Measurements from ENCODE around the gene SEMA4G.

SEMA4G gene

GRCh38 chr10:100988166-100988565 is 18.9 kb downstream of the SEMA4G start:
- no peak for DNase-seq

DNA sequence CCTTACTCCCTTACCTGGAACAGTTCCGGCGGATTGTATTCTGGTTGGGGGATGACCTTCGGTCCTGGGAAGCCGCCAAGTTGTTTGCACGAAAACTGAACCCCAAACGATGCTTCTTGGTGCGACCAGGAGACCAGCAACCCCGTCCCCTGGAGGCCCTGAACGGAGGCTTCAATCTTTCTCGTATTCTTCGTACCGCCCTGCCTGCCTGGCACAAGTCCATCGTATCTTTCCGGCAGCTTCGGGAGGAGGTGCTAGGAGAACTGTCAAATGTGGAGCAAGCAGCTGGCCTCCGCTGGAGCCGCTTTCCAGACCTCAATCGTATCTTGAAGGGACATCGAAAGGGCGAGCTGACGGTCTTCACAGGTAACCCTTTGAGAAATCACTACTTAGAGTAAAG is 19.8 kb downstream of the SEMA4G start:
- DNase-seq: no peak

DNA sequence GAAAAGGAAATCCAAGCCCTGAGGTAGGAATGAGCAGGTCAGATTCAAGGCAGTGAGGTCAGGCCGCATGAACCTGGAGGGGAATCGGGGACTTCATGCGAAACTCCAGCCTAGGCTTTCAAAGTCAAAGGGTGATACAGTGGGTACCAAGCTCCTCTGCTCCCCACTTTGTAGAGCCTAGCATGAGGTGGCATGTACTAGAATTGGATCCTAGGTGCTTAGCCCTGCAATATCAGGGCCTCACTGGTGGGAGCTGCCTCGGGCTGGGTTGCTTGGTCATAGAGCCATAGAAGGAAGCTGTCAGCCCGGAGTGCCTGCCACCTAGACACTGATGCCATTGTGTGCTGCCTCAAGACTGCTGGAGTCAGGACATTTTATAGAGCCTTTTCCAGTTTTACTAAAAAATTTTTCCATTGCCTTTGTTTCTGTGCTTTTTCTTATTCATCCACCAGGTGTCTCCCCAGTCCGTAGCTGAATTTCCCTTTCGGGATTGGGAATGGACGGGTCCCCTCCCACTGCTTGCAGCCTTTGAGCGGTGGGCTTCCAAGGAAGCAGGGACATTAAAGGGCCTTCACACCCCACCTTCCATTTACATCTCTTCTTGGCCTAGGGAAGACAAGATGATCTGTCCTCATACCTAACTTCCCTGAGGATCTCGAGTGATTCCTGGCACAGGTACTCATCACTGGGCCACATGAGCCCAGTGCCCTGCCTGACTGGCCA is 24.8 kb downstream of the SEMA4G start:
- DNase-seq: peak in 8 of 14 donors; percentile 16 to 72 (median 41)

DNA sequence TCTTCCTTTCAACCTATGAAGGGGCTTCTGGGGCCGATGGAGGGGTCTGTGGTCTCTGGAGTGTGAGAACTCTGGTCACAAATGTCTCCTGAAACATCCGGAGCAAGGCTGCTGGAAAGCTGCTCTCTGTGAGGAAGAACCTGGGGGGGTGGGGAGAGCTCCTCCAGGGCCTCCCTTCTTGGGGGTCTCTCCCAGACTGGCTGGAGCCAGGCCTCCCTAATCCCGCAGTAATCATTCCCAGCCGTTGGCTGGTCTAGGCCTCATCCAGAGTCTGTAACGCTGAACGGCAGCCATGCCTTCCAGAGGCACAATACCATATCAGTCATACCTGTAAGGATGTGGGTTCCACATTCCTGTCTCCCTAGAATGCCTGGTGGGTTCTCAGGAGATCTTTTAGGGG is 25.9 kb downstream of the SEMA4G start:
- no peak for DNase-seq

GRCh38 chr10:100996678-100997359 is 27.5 kb downstream of the SEMA4G start:
- peak in 7 of 14 donors; percentile 34 to 67 (median 51) for DNase-seq

DNA sequence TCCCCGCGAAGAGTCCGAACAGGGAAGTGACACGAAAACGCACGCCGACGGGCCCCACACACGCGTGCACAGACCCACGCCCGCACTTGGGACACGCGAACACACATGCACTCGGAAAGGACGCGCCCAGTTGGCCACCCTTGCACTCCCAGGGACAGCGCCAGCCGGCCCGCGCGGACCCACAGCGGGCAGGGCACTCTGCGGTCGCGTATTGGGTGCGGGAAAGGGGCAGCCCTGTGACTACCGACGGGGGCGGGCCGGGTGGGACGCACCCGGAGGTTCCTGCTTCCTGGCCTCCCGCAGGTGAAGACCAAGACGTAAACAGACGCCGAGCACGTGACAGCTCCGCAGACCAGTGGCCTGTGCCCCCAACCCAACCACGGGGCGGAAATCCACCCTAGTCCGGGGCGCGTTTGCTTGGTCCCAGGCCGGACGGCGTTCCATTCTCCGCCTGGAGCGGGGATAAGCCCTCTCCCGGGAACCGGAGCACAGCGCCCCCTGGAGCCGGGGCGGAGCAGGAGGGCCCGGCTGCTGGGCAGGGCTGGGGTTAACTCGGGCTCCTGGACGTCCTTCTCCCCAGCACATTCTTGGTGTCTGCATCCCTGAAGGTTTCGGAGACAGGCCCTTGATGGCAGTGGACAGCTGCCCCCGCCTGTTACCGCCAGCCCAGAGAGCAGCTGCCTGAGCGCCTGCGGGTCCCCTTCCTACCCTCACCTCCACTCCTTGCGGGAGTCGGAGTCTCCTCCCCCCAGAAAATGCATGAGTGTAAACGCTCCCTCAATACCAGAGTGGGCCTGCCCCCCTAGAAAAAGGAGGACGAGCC is 28.3 kb downstream of the SEMA4G start:
- peak in 11 of 14 donors; percentile 65 to 91 (median 81) for DNase-seq

DNA sequence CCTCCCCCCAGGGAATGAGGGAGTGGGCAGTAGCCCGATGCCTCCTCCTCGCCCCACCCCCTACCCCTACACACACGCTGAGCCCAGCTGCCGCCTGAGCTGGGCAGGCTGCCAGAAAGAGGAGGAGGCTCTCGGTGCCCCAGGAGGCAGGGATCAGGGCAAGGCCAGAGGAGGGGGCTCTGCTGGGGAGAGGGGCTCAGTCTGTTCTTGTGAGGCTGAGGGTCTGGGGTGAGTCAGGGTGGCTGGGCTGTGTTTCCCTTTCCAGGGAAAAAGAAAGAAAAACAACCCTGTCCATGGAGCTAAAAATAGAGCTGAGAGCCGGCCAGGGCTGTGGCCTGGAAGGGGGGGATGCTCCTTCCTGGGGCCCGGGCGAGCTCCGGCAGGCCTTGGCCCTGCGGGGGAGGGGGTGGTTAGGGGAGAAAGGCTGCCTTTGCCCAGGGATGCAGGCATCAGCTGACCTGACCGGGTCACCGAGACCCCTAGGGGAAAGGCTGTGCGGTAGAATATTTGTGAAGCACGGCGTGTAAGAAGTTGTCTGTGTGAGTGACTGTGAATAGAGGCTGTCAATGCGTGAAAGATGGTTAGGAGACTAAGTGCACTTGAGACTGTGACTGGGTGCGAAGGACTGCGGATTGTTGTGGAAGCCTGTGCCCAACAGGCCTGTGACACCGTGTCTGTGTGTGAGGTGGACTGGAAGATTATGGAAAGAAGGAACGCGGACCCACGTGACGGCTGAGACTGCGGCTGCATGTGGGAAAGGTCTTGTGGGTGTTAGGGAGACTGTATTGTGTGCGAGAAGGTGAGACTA is 29.1 kb downstream of the SEMA4G start:
- peak; percentile 56 to 96 (median 88) for DNase-seq

DNA sequence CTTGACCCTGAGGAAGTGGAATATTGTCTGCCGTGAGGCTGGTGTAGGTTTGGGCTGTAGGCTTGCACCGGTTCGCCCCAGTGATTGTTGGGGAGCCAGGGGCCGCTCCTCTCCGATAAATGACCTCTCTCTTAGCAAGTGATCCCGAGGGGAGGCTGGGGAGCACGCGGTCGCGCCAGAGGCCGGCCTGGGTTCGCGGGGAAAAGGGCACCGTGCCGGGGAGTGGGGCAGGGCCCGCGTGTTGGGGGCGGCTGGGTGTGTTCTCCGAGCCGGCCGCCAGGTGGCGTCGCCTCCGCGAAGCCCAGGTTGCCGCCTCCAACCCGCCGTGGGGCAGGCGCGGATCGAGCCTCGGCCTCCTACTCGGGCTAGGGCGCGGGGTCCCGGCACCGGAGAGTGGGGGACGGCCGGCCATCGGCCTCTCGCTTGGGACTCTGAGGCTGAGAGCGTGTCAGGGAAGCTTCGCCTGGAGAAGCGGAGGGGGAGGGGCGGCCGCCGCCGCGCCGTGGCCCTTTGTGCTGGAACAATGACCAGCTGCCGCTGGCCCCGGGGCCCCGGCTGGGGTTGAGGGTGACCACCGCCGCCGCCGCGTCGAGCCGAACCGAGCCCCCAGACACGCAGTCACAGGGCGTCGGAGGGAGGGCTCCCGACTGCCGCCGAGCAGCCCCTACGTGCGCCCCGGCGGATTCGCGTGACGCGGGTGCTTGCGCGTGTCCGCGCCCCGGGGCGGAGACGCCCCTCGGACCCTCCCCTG is 29.9 kb downstream of the SEMA4G start:
- peak; percentile 19 to 94 (median 81) for DNase-seq

- DNase-seq: peak in 1 of 14 donors; percentile 63
These were observed 30.4 kb downstream of the SEMA4G start, which contains the start of gene LZTS2 for GRCh38 chr10:100999742-101000126. Gene LZTS2 (plus strand): TSS chr10:100999808. CDS start chr10:101002539, 2,731 bp downstream.

DNA sequence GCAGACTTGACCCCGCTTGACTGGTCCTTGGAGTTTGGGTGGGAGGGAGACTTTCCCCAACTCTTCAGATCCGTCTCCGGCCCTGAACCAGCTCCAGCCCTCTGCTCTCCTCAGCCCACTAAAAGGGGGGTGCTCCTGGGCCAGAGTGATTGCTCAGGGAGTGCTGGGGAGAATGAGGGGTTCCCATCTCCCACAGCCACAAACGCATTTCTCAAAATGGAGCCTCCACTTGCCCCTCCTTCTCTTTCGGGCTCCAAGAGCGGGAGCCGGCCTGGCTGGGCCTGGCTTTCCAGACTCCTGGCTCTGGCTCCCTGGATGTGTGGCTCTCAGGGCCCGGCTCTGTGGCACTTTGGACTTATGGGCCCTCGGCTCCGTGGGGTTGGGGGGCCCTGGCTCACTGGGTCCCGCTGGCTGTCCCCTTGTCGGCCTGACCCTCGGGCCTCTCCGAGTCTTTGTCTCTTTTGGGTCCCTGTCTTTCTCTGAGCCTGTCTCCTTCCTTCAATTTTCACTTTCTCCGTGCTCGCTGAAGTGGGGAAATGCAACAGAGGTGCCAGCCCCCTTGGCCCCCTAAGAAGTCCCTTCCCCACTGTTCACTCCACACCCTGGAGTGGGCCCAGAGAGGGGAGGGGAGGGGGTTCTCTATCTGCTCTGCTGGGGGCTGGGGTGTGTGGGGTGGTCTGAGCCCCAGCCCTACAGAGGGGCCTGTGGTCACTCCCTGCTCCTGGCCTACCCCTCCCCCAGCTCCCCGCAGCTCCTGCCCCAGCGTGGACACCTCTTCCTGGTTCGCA is 31.0 kb downstream of the SEMA4G start:
- peak in 10 of 14 donors; percentile 34 to 79 (median 55) for DNase-seq

DNA sequence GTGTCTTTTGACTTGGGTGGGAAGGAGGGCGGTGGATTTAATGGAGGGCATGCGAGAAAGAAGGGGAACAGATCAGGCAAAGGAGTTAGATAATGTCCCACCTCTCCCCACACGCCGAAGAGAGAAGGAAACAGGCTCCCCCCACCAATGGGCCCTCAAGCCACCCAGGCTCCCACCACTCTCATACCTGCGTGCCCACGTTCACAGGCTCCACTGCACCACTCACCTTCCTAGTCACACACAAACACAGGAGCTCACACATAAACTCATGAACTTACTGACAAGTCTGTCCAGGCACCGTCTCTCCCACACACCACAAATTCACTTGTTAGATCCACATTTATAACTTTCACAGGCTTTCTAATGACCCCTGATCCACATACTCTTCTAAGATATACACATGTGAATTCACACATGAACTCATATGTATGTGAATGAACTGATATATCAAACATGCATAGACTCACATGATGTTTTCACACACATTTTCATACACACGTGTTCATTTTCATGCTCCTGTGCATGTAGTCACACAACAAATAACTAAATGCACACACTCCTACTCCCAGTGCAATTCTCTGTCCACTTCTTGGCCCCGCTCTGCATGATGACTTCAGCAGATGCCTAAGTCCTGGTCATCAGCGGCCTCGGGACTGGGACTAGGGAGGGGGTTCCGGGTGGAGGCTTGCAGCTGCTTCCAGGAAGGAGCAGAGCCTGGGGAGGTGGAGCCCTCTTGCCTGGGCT is 31.8 kb downstream of the SEMA4G start:
- DNase-seq: peak in 12 of 14 donors; percentile 7 to 93 (median 68)

DNA sequence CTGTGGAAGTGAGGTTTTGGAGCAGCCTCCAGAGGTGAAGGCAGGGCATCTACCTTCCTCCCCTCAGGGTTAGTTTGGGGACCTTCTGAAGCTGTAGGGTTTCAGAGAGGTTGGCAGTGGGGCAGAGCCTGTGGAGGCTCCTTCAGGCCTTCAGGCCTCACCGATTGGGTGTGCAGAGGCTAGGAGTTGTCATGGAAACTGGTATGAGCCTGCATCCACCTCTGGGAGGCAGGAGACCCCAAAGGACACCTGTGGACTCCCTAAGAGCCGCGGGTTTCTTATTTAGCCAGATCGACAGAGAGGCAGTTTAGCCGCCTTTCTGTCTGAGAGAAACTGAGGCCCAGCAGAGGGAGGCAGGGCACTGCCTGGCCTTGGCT is 32.3 kb downstream of the SEMA4G start:
- DNase-seq: peak in 1 of 14 donors; percentile 9

DNA sequence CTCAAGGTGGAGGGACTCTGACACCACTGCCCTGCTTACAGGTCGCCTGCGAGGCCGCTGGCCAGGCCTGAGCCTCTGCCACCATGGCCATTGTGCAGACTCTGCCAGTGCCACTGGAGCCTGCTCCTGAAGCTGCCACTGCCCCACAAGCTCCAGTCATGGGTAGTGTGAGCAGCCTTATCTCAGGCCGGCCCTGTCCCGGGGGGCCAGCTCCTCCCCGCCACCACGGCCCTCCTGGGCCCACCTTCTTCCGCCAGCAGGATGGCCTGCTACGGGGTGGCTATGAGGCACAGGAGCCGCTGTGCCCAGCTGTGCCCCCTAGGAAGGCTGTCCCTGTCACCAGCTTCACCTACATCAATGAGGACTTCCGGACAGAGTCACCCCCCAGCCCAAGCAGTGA is 33.2 kb downstream of the SEMA4G start:
- DNase-seq: no peak

DNA sequence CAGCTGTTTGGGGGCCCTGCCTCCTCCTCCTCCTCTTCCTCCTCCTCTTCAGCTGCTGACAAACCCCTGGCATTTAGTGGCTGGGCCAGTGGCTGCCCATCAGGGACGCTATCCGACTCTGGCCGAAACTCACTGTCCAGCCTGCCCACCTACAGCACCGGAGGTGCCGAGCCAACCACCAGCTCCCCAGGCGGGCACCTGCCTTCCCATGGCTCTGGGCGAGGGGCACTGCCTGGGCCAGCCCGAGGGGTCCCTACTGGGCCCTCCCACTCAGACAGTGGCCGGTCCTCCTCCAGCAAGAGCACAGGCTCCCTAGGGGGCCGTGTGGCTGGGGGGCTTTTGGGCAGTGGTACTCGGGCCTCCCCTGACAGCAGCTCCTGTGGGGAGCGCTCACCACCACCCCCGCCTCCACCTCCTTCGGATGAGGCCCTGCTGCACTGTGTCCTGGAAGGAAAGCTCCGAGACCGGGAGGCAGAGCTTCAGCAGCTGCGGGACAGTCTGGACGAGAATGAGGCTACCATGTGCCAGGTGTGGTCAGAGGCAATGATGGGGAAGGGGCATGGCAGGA is 34.4 kb downstream of the SEMA4G start:
- DNase-seq: no peak

DNA sequence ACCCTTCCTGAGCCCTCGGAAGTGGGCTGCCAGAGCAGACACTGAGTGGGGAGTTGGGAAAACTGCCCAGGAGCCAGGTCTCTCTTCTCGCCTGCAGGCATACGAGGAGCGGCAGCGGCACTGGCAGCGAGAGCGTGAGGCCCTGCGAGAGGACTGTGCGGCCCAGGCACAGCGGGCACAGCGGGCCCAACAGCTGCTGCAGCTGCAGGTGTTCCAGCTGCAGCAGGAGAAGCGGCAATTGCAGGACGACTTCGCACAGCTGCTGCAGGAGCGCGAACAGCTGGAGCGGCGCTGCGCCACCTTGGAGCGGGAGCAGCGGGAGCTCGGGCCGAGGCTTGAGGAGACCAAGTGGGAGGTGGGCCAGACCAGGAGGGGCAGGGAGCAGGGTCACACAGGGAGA is 36.1 kb downstream of the SEMA4G start:
- no peak for DNase-seq

DNA sequence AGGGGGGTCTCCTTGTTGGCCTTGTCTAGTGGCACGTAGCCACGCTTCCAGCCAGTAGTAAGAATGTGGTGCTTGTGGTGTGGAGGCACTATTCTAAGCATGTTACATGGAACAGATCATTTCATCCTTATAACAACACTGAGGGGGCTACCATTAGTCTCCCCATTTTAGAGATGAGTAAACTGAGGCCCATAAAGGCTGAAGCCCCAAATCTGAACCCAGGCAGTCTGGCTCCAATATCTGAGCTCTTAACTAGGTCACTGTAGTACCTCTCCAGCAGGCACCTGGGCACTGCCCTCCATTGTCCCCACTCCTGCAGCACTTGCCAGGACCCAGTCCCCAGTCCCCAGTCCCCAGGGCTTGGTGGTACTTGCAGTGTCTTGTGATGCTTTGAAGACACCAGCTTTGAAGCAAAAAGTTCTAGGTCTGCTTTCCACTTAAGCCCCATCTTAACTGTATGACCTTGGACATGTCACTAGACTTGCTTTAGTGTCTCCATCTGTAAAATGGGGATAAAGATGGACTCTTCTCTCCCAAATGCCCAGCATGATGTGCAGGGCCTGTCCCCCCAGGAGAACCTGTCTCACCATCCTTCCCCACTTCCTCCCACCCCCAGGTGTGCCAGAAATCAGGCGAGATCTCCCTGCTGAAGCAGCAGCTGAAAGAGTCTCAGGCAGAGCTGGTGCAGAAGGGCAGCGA is 36.7 kb downstream of the SEMA4G start:
- DNase-seq: no peak

DNA sequence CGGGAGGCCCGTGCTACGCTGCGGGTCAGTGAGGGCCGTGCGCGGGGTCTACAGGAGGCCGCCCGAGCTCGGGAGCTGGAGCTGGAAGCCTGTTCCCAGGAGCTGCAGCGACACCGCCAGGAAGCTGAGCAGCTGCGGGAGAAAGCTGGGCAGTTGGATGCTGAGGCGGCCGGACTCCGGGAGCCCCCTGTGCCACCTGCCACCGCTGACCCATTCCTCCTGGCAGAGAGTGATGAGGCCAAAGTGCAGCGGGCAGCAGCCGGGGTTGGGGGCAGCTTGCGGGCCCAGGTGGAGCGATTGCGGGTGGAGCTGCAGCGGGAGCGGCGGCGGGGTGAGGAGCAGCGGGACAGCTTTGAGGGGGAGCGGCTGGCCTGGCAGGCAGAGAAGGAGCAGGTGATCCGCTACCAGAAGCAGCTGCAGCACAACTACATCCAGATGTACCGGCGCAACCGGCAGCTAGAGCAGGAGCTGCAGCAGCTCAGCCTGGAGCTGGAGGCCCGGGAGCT is 37.3 kb downstream of the SEMA4G start:
- peak in 9 of 14 donors; percentile 18 to 61 (median 39) for DNase-seq

GRCh38 chr10:101007099-101007711 is 37.9 kb downstream of the SEMA4G start:
- DNase-seq: peak in 7 of 14 donors; percentile 32 to 60 (median 54)
